ENCODE measurements around the gene PALM2AKAP2.

- TF ChIP-seq CTCF (IDR thresholded peaks at IDR 0.05) (no peak), POLR2A (IDR thresholded peaks at IDR 0.05) (no peak)
Measured at GRCh38 chr9:109775516-109775915, 4.5 kb upstream of the PALM2AKAP2 start.
